NCI-H774 (cell line): ENCODE measurements around the gene GRIN1.
A peak's percentile ranks its signal among the peaks of the same experiment; 100 is the strongest.

Experiments
- DNase-seq: peaks from one replicate; lab custom pipeline; 2025; lab: John Stamatoyannopoulos, UW

The GRIN1 gene

GRCh38 chr9:137193771-137194170, 54.8 kb downstream of the GRIN1 start:
- no peak for DNase-seq

DNA sequence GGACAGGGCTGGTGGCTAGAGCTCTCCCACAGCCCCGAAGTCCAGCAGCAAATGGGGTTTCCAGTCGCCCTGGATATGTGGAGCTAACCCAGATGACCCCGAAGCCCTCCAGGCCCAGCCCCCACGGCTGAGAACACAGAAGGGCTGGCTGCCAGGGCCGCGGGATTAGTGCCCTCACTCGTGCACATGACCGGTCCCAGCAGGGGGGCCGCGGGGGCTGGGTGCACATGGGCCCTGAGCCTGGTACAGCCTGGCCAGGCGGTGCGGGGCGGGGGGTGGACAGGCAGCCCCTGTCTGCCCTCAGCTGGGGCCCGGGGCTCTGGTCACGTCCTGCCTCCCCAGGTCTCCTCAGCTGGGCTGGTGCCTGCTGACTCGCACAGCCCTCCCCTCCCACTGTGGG, 55.4 kb downstream of the GRIN1 start:
- DNase-seq: no peak

- DNase-seq: no peak
Observed at GRCh38 chr9:137194909-137195308, 56.0 kb downstream of the GRIN1 start.

- peak; percentile 72 for DNase-seq
Observed at GRCh38 chr9:137195525-137196220, 56.7 kb downstream of the GRIN1 start.

DNA sequence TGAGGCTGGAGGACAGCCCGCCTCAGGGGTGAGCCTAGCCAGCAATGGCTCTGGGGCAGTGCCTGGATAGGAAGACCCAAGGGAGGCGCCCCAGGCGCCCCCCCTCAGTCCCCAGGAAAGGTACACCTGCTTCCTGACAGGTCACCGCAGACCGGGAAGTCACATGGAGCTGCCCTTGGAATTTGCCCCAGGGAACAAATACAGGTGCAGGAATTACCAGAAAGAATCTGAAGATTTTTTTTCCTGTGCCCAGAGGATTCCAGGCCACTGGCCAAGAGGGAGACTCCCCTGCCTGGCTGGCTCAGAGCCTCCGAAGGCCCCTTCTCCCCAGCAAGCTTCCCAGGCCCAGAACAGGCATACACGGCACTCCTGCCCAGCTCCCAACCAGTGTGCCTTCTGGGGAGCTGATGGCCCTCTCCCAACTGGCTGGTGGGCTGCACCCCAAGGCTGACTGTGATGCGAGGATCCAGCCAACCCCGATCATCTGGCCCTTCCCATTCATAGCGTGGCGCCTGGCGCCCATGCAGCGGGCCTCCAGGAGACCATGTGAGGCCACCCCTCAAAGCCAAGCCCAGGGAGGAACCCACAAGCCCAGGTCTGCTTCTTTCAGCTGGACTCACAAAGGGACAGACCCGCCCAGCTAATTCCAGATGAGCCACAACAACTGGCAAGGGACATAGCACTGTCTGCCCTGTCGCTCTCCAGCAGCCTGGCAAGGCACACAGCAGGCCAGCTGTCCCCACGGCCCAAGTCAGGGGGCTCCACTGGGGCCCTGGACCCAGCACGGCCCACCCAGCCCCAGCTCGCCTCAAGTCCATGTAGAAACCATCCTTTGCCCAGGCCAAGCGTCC, 59.3 kb downstream of the GRIN1 start:
- no peak for DNase-seq

- no peak for DNase-seq
Observed at GRCh38 chr9:137198902-137199283, 59.9 kb downstream of the GRIN1 start.

DNA sequence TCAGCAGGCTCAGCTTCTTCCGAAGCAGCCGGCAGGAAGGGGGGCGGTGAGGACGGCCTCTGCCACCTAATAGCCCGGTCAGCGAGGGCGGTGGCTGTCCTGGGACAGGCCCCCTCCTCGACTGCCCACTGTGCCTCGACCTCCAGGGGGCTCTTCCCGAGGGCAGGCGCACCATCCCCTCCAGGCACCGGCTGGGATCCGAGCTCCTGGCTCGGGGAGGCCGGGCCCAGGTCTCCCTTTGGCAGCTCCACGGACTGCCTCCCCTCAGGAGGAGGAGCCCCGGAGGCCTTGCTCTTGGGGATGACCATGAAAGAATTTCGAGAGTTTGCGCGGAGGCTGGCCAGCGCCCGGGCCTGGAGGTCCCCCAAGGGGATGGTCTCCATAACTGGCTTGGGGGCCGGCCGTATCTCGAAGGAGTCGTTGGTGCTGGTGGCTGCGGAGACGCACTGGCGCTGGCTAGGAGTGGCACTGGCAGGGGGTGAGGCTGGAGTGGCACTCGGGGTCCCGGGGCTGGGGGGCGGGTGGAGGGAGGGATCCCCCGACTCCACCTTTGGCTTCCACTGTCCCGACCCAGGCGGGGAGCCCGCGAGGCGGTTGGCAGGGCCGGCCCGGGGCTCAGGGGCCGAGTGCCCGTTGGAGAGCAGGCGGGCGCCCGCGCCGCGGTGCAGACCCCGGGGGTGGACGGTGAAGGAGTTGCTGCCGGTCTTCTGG, 60.6 kb downstream of the GRIN1 start:
- DNase-seq: no peak

DNA sequence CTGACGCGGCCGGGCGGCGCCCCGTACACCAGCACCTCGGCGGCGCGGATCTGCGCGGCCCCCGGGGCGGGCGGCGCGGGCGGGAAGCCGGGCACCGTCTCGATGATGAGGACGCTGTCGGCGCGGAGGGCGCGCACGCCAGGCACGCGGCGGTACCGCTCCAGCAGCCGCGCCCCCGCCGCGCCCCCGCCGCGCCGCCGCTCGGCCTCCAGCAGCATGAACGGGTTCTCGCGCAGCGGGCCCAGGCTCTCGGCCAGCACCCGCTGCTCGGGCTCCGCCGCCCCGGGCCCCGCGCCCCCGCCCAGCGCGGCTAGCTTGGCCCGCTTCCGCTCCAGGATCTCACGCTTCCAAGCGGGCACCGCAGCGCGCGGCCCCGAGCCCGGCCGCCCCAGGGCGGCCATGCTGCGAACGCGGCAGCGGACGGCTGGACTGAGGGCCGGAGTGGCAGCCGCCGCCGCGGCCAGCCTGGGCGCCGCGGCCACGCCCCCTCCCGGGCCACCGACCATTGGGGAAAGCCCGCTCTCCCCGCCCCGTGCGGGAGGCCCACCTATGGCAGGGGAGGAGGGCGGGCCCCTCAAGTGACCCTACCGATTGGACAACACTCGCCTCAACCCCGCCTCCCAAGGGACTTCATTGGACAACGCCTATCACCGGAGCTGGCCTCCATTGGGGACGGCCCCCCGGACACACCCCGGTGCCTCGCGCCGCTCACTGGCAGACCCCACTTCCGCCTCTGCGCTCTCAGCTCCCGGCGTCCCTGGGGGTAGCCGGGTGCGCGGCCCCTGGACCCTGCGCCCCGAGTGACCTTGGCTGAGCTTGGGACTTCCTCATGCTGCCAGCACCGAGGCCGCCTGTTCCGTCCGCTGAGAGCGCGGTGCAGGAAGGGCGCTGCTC, 61.6 kb downstream of the GRIN1 start, which contains the start of gene TPRN:
TSS of gene TPRN (minus strand) at position 431 of the 894 bp plus-strand sequence. CDS start at position 401, 30 bp downstream.
- DNase-seq: peak; percentile 100

GRCh38 chr9:137201205-137201868, 62.4 kb downstream of the GRIN1 start:
- no peak for DNase-seq

GRCh38 chr9:137202966-137203365, 64.0 kb downstream of the GRIN1 start:
- no peak for DNase-seq

- no peak for DNase-seq
Observed at GRCh38 chr9:137204731-137205125, 65.8 kb downstream of the GRIN1 start.

DNA sequence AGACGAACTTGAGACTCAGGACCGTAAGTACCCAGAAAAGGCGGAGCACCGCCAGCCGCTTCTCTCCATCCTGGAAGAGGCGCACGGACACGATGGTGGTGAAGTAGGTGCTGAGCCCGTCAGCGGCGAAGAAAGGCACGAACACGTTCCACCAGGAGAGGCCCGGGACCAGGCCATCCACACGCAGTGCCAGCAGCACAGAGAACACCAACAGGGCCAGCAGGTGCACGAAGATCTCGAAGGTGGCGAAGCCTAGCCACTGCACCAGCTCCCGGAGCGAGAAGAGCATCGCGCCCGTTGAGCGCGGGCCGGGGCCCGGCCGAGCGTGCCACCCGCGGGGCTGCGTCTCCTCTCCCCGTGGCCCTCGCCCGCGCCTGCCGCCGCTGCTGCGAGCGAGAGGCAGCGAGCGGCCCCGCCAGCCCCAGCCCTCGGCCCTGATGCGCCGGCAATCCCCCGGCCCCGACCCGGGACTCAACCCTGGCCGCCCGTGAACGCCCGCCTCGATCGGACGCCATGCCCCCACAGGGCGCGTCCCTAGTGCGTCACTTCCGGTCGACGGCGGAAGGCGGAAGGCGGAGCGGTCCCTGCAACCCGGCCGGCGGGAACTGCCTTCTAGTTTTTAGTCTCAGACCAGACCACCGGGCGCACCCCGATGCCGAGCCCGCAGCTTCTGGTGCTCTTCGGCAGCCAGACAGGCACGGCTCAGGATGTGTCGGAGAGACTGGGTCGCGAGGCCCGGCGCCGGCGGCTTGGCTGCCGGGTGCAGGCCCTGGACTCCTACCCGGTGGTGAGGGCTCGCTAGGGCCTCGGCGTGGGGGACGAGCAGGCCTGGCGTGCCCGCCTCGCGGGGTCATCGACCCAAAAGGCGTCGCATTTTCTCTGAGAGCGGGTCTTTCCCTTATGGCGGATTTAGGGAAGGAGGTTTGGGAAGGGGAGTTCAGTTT, 66.4 kb downstream of the GRIN1 start, which contains the start of the genes NDOR1 and TMEM203:
TSS of gene NDOR1 (plus strand) at position 575 of the 944 bp plus-strand sequence. CDS start at position 653, 78 bp downstream.
TSS of gene TMEM203 (minus strand) at position 523 of the 944 bp plus-strand sequence. CDS start at position 289, 234 bp downstream.
- peak; percentile 92 for DNase-seq

DNA sequence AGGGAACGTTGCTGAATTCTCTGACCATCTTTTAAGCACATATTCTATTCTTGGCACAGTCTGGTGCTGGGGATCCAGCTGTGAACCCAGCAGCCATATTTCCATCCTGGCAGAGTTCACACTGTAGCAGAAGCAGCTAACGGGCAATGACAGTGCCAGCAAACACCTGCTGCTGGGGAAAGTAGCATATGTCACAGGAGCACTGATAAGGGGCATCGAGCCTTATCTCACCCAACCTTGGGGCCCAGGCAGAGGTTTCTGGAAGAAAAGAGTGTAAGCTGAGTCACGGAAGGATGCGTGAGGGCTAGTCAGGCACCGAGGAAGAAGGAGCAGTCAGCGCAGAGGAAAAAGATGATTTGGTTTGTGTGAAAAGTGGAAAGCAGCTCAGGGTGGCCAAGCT, 67.6 kb downstream of the GRIN1 start:
- no peak for DNase-seq

- DNase-seq: no peak
Observed at GRCh38 chr9:137211532-137211931, 72.6 kb downstream of the GRIN1 start.

DNA sequence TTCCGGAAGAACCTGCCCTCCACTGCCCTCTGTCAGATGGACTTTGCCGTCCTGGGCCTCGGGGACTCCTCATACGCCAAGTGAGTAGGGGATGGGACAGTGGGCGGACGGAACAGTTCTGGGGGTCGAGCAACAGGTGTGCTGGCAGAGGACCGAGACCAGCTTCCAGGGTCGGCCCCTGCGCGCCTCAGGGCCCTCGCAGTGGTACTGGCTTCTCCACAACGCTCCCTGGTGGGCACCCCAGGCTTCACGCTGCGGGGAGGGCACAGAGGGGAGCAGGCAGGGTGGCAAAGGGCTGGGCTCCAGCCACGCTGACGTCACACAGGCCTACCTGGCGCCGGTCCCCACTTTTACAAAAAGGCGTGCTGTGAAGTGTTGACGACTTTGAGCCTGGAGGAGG, 73.6 kb downstream of the GRIN1 start:
- DNase-seq: no peak

DNA sequence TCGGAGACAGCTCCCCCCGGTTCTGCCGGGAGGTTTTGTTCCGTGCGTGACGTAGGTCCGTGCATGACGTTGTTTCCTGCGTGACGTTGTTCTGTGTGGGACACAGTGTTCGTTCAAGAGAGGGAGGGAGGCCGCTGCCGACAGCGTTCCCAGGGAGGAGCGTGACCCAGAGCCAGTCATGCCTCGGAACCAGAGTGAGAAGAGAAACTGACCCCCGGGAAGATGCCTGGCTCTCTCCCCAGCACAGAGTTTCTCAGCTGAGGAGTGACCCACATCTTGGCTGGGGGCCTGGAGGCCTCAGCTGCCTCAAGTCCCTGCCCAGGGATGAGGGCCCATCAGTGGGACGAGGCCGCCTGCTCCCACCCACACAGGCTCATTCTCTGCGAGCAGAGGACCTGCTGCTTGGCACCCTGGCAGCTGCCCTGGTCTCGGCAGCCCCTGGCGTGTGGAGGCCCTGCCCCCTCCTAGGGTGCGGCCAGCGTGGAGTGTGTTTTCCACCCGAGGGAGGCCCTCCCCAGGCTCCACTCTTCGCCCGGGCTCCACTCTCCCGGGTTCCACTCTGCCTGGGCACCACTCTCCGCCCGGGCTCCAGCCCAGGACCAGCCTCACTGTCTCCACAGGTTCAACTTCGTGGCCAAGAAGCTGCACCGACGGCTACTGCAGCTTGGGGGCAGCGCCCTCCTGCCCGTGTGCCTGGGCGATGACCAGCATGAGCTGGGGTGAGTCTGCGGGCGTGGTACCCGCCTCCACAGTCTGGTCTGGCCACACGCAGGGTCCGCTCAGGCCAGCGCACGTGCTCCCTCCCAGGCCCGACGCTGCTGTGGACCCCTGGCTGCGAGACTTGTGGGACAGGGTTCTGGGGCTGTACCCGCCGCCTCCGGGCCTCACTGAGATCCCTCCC, 74.5 kb downstream of the GRIN1 start:
- DNase-seq: no peak

DNA sequence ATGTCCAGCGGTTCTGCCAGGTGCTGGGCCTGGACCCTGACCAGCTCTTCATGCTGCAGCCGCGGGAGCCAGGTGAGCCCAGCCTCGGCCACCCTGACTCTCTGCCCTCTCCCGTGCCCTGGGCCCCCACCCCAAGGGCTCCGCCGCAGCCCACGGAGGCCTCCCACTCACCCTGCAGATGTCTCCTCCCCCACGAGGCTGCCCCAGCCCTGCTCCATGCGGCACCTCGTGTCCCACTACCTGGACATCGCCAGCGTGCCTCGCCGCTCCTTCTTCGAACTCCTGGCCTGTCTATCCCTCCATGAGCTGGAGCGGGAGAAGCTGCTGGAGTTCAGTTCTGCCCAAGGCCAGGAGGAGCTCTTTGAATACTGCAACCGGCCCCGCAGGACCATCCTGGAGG, 75.7 kb downstream of the GRIN1 start:
- DNase-seq: no peak

DNA sequence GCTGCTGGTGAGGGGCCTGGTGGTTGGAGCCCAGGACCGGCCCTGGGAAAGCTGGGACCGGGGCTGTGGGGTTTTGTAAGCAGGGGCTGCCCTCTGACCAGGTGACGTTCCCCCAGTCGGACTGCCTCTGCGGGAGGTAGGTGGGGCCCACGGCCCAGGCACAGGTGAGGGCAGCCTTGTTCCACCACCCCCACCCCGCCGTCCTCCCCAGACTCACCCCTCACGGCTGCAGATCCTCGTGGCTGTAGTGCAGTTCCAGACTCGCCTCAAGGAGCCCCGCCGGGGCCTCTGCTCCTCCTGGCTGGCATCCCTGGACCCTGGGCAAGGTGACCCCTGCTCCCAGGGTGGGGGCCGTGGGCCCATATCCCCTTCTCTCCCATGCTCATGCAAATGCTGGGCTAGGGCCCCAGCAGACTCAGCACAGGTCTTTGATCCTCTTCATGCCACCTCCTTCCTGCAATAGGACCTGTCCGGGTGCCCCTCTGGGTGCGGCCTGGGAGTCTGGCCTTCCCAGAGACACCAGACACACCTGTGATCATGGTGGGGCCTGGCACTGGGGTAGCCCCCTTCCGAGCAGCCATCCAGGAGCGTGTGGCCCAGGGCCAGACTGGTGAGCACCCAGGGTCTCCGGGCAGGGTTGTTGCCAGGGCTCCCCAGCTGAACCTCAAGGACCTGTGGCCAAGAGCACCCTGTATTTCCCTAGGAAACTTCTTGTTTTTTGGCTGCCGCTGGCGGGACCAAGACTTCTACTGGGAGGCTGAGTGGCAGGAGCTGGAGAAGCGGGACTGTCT, 76.4 kb downstream of the GRIN1 start:
- no peak for DNase-seq
